ENCODE measurements around the gene DPH3. TPM values are rescaled to one million over a fixed set of nuclear protein-coding genes. Genes with fewer than 3 reads are reported as not detected.

DPH3 gene
- total RNA-seq, 1 experiment from 2014 or later = 16.8 TPM

- H3K27ac Mint-ChIP-seq (ENCODE audit: unreplicated experiment) = no peak overlapping the region
- intact Hi-C loops (cut with micrococcal nuclease; ENCODE audit: unreplicated experiment) = no loop called here
- no peaks in the 10 kb centered on the region for H3K9me3 Mint-ChIP-seq (ENCODE audit: low read depth, unreplicated experiment)
- H3K27me3 Mint-ChIP-seq (ENCODE audit: unreplicated experiment) = peaks cover 9% of the 10 kb centered on the region
- BruUV-seq (replicated peaks) = no TSS peak
- no peaks in the 10 kb centered on the region for H3K4me1 Mint-ChIP-seq (ENCODE audit: low read depth, unreplicated experiment)
- H3K4me3 Mint-ChIP-seq (ENCODE audit: low read depth, unreplicated experiment) = no peak overlapping the region
- no peak for DNase-seq
- H3K36me3 Mint-ChIP-seq (ENCODE audit: insufficient read depth, unreplicated experiment) = no peaks in the 10 kb centered on the region
- CTCF ChIA-PET = interaction anchor here (0.7 kb wide), 1 partner anchor 497 kb away, joined by 5 read pairs; no protein-coding TSS in a partner anchor
- TF ChIP-seq, protein P1, sequence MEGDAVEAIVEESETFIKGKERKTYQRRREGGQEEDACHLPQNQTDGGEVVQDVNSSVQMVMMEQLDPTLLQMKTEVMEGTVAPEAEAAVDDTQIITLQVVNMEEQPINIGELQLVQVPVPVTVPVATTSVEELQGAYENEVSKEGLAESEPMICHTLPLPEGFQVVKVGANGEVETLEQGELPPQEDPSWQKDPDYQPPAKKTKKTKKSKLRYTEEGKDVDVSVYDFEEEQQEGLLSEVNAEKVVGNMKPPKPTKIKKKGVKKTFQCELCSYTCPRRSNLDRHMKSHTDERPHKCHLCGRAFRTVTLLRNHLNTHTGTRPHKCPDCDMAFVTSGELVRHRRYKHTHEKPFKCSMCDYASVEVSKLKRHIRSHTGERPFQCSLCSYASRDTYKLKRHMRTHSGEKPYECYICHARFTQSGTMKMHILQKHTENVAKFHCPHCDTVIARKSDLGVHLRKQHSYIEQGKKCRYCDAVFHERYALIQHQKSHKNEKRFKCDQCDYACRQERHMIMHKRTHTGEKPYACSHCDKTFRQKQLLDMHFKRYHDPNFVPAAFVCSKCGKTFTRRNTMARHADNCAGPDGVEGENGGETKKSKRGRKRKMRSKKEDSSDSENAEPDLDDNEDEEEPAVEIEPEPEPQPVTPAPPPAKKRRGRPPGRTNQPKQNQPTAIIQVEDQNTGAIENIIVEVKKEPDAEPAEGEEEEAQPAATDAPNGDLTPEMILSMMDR (IDR thresholded peaks at IDR 0.05; ENCODE audit: unreplicated experiment) = no peak
Measured at GRCh38 chr3:16234281-16234680, 30.5 kb downstream of the DPH3 start.

DNA sequence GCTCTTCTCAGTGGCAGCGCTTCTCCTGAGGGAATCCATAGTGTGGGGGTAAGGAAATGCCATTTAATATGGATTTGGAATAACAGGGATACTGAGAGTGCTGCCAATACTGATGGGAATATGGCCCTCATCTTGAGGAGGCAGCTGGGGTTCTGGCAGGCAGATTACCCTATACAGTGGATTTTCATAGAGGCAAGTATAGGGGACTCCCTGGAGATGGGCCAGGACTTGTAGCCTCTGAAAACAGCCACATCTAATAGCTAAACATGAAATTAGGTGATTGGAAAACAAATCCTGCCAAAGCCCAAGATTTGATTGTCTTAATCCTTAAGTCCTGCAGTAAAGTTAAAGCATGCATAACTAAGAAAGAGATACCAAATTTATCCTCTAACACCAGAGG lies 30.9 kb downstream of the DPH3 start:
- CTCF ChIA-PET = no interaction called here
- H3K36me3 Mint-ChIP-seq (ENCODE audit: insufficient read depth, unreplicated experiment) = no peaks in the 10 kb centered on the region
- BruUV-seq (replicated peaks) = no TSS peak
- H3K4me3 Mint-ChIP-seq (ENCODE audit: low read depth, unreplicated experiment) = no peak overlapping the region
- H3K27ac Mint-ChIP-seq (ENCODE audit: unreplicated experiment) = no peak overlapping the region
- peaks cover 9% of the 10 kb centered on the region for H3K27me3 Mint-ChIP-seq (ENCODE audit: unreplicated experiment)
- H3K9me3 Mint-ChIP-seq (ENCODE audit: low read depth, unreplicated experiment) = no peaks in the 10 kb centered on the region
- TF ChIP-seq, protein P1 (IDR thresholded peaks at IDR 0.05; ENCODE audit: unreplicated experiment) = no peak
- intact Hi-C loops (cut with micrococcal nuclease; ENCODE audit: unreplicated experiment) = no loop called here
- H3K4me1 Mint-ChIP-seq (ENCODE audit: low read depth, unreplicated experiment) = no peaks in the 10 kb centered on the region
- DNase-seq = no peak

GRCh38 chr3:16231983-16232382 lies 32.8 kb downstream of the DPH3 start:
- DNase-seq = no peak
- H3K27ac Mint-ChIP-seq (ENCODE audit: unreplicated experiment) = no peak overlapping the region
- H3K4me1 Mint-ChIP-seq (ENCODE audit: low read depth, unreplicated experiment) = no peaks in the 10 kb centered on the region
- CTCF ChIA-PET = no interaction called here
- no TSS peak for BruUV-seq (replicated peaks)
- H3K4me3 Mint-ChIP-seq (ENCODE audit: low read depth, unreplicated experiment) = no peak overlapping the region
- TF ChIP-seq, protein P1 (IDR thresholded peaks at IDR 0.05; ENCODE audit: unreplicated experiment) = no peak
- H3K9me3 Mint-ChIP-seq (ENCODE audit: low read depth, unreplicated experiment) = no peaks in the 10 kb centered on the region
- intact Hi-C loops (cut with micrococcal nuclease; ENCODE audit: unreplicated experiment) = no loop called here
- H3K36me3 Mint-ChIP-seq (ENCODE audit: insufficient read depth, unreplicated experiment) = no peaks in the 10 kb centered on the region
- peaks cover 9% of the 10 kb centered on the region for H3K27me3 Mint-ChIP-seq (ENCODE audit: unreplicated experiment)

- intact Hi-C loops (cut with micrococcal nuclease; ENCODE audit: unreplicated experiment) = no loop called here
- CTCF ChIA-PET = no interaction called here
- TF ChIP-seq, protein P1 (IDR thresholded peaks at IDR 0.05; ENCODE audit: unreplicated experiment) = no peak
Measured at GRCh38 chr3:16229681-16230080, 35.1 kb downstream of the DPH3 start.

More at GRCh38 chr3:16229681-16230080, 35.1 kb downstream of the DPH3 start:
- Mint-ChIP-seq H3K36me3 (ENCODE audit: insufficient read depth, unreplicated experiment) (no peaks in the 10 kb centered on the region), H3K4me3 (ENCODE audit: low read depth, unreplicated experiment) (no peak overlapping the region), H3K27me3 (ENCODE audit: unreplicated experiment) (peaks cover 9% of the 10 kb centered on the region), H3K9me3 (ENCODE audit: low read depth, unreplicated experiment) (no peaks in the 10 kb centered on the region), H3K27ac (ENCODE audit: unreplicated experiment) (no peak overlapping the region), H3K4me1 (ENCODE audit: low read depth, unreplicated experiment) (no peaks in the 10 kb centered on the region)
- no TSS peak for BruUV-seq (replicated peaks)
- no peak for DNase-seq
